Ascending aorta (tissue), 2 donors: Measurements from ENCODE around the gene FANCE. TPM values are rescaled to one million over a fixed set of nuclear protein-coding genes. Genes with fewer than 3 reads are reported as not detected.

Source experiments
- DNase-seq, 2 donors: peaks; one replicate each; pipeline ENCODE4 v3.0.0-alpha.2; 2019; ENCODE audit warnings: low spot score in 2 of 2
- H3K27ac ChIP-seq, 2 donors: fragments of 200-600 bp; sonication (generic); one replicate each; pipeline ENCODE4 v1.5.1; 2016 to 2017; ENCODE audit warnings: mild to moderate bottlenecking in 1 of 2
- H3K27me3 ChIP-seq: fragments of 200-600 bp; sonication (generic); one replicate; pipeline ENCODE4 v1.5.1; 2017
- H3K36me3 ChIP-seq, 2 donors: fragments of 200-600 bp; sonication (generic); one replicate each; pipeline ENCODE4 v1.5.1; 2016
- H3K4me1 ChIP-seq, 2 donors: fragments of 200-600 bp; sonication (generic); one replicate each; pipeline ENCODE4 v1.5.1; 2016 to 2017; ENCODE audit warnings: mild to moderate bottlenecking in 1 of 2
- H3K4me3 ChIP-seq, 2 donors: fragments of 200-600 bp; sonication (generic); one replicate each; pipeline ENCODE4 v1.5.1; 2016 to 2017; ENCODE audit warnings: mild to moderate bottlenecking in 1 of 2
- H3K9me3 ChIP-seq, 2 donors: fragments of 200-600 bp; sonication (generic); one replicate each; pipeline ENCODE4 v1.5.1; 2016
- CTCF ChIP-seq, 3 experiments: fragments of 200-600 bp in 2 of 3; fragments of 450-650 bp in 1 of 3; sonication (generic) in 2 of 3; IDR thresholded peaks; one replicate each; pipeline ENCODE4 v1.5.1; 2016 to 2019; ENCODE audit warnings: antibody characterized with exemption in 3 of 3, mild to moderate bottlenecking in 1 of 3, moderate library complexity in 1 of 3
- intact Hi-C: fragments of 100-400 bp; cut with DNase I; formaldehyde crosslinking; loops from one replicate; pipeline ENCODE4 v1.15.1; 2023
- total RNA-seq: library from RNA; depleted of rRNA; stranded (reverse); fragments of >200 nt; gene quantifications from one replicate; pipeline ENCODE4 v1.1.0, GENCODE V29; 2016

Gene FANCE
- total RNA-seq, 1 donor from 2014 or later = 0.32 TPM

DNA sequence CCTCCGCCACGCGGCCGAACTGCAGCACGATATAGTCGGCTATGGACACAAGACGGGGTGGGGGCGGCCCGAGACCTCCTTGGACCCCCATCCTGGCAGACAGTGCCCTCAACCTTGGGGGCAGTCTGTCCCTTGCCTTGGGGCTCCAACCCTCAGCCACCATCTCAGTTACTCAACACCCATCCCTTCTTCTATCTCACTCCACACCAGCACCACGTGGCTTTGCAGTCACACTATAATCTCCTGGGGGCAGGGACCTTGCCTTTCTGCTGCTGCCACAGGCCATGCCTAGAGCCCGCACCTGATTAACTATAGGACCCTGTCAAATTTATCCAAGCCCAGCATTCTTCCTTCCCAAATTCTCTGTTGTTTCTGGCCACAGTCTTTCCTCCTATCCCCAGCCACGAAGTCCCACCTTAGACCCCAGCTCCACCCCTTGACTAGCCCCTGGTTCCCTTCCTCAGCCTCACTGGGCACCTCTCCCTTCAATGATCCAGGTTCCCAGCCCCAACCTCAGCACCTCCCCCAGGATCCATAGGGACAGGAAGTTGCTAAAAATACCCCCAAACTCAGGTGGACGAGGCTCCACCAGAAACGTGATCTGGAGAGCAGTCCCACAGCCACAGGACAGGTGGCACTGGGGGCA is 46.4 kb downstream of the FANCE start:
- peak overlapping the region in 1 of 2 donors; percentile 99 for H3K27ac ChIP-seq
- intact Hi-C loops = loop anchor here (5.0 kb wide), 2 partner anchors 529 to 699 kb away; partner anchors contain the start of genes BRPF3 and MAPK14
- no peaks in the 10 kb centered on the region for H3K9me3 ChIP-seq
- H3K36me3 ChIP-seq = no peaks in the 10 kb centered on the region
- peaks cover 3% of the 10 kb centered on the region for H3K27me3 ChIP-seq
- peaks cover 15 to 21% of the 10 kb centered on the region in 2 donors for H3K4me1 ChIP-seq
- DNase-seq = no peak
- TF ChIP-seq CTCF (IDR thresholded peaks at IDR 0.05) = no peak
- peak overlapping the region; percentile 96 to 98 for H3K4me3 ChIP-seq

DNA sequence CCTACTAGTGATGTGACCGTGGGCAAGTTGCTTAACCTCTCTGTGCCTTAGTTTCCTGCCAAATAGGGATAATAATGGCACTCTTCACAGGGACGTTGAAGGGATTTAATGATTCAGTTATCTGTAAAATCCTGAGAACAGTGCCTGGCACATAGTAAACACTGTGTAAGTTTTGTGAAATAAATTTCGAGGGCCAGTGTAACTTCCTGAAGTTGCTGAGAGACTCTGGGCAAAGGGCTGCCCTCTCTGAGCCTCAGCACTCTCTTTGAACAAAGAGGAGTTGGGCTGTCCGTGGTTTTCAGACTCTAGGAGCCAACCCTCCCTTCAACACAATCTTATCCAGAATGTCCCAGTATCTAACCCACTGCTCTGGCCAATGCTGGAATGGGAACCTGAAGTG is 47.2 kb downstream of the FANCE start:
- peaks cover 6% of the 10 kb centered on the region for H3K27me3 ChIP-seq
- peaks cover 9 to 16% of the 10 kb centered on the region in 2 donors for H3K4me1 ChIP-seq
- H3K9me3 ChIP-seq = no peaks in the 10 kb centered on the region
- TF ChIP-seq CTCF (IDR thresholded peaks at IDR 0.05) = no peak
- H3K27ac ChIP-seq = no peak overlapping the region
- no peak for DNase-seq
- H3K36me3 ChIP-seq = no peaks in the 10 kb centered on the region
- H3K4me3 ChIP-seq = no peak overlapping the region
- intact Hi-C loops = loop anchor here (5.0 kb wide), 2 partner anchors 528 to 698 kb away; partner anchors contain the start of genes BRPF3 and MAPK14

GRCh38 chr6:35500782-35501181 is 48.6 kb downstream of the FANCE start:
- no peak for DNase-seq
- Histone ChIP-seq H3K36me3 (no peaks in the 10 kb centered on the region), H3K4me3 (no peak overlapping the region), H3K4me1 (peaks cover 3 to 10% of the 10 kb centered on the region in 2 donors), H3K27me3 (peaks cover 6% of the 10 kb centered on the region), H3K27ac (no peak overlapping the region), H3K9me3 (no peaks in the 10 kb centered on the region)
- TF ChIP-seq CTCF (IDR thresholded peaks at IDR 0.05) = no peak
- intact Hi-C loops = no loop called here

DNA sequence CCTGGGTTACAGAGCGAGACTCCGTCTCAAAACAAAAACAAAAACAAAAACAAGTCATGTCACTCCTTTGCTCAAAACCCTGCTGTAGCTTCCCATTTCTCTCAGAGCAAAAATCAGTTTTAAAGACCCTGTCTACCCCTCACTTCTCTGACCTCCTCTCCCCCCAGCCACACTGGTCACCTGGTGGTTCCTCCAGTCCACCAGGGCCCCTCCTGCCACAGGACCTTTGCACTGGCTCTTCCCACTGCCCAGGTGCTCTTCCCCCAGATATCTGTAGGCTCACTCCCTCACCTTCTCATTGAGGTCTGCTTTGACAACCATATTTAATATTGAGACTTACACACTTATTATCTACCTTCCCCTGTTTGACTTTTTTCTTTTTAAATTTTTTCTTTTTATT is 49.6 kb downstream of the FANCE start:
- H3K27ac ChIP-seq = no peak overlapping the region
- H3K27me3 ChIP-seq = peaks cover 10% of the 10 kb centered on the region
- H3K4me3 ChIP-seq = no peak overlapping the region
- peaks cover 3 to 10% of the 10 kb centered on the region in 2 donors for H3K4me1 ChIP-seq
- H3K9me3 ChIP-seq = no peaks in the 10 kb centered on the region
- intact Hi-C loops = no loop called here
- DNase-seq = no peak
- no peak for TF ChIP-seq CTCF (IDR thresholded peaks at IDR 0.05)
- no peaks in the 10 kb centered on the region for H3K36me3 ChIP-seq

DNA sequence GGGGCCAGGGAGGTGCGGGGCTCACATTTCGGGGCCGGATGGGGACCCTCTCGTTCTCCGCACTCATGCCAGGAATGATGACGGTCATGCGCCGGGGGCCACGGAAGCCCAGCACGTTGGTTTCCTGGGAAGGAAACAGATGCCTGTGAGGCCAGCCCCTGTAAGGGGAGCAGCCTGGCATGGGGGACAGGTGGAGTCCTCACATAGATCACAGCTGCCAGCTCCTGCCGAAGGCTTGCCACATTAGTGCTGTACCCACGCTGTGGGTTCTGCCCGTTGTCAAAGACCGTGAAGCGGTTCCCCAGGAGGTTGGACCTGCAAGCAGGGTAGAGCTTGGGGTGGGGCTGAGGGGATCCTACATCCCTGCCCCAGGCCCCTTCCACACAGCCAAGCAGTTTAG is 51.4 kb downstream of the FANCE start:
- TF ChIP-seq CTCF (IDR thresholded peaks at IDR 0.05) = no peak
- H3K27ac ChIP-seq = no peak overlapping the region
- intact Hi-C loops = no loop called here
- no peak overlapping the region for H3K4me3 ChIP-seq
- H3K4me1 ChIP-seq = no peaks in the 10 kb centered on the region
- H3K36me3 ChIP-seq = no peaks in the 10 kb centered on the region
- peaks cover 10% of the 10 kb centered on the region for H3K27me3 ChIP-seq
- DNase-seq = no peak
- no peaks in the 10 kb centered on the region for H3K9me3 ChIP-seq
